Measurements from ENCODE around the gene EPN2.

DNA sequence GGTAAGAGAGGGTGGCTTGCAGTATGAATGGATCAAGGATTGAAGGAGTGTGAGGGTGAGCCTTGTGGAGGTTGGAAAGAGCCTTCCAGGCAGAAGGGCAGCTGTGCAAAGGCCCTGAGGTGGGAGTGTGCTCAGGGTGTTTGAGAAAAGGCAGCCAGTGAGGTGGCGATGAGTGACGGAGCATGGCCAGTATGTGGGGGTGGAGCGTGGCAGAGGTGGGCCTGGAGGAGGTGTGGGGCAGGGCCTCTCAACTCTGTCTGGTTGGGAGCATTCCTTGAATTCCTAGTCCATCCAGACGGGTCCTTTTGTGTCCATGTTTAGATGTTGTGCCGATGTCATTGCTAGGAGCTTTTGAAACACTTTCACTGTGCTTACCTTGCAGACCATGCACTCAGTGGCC is 51.3 kb downstream of the EPN2 start:
- TF ChIP-seq POLR2A (IDR thresholded peaks at IDR 0.05): no peak
- TF ChIP-seq CTCF (IDR thresholded peaks at IDR 0.05): no peak

Data from thyroid gland (tissue), 4 donors.